Adrenal gland (tissue), 12 donors: ENCODE measurements around the gene TRPV5. TPM values are rescaled to one million over a fixed set of nuclear protein-coding genes. Genes with fewer than 3 reads are reported as not detected.

Experiments
- DNase-seq, 7 donors: peaks; one replicate each; pipeline ENCODE4 v3.0.0-alpha.2; 2019 to 2020
- H3K27ac ChIP-seq, 5 donors: fragments of 200-600 bp; sonication (generic) in 4 of 5; 1 replicate in 3 of 5; 2 replicates in 2 of 5; pipeline versions ENCODE4 v1.5.1 to v1.8.0; 2016 to 2020; ENCODE audit warnings: mild to moderate bottlenecking in 1 of 5
- H3K27me3 ChIP-seq: fragments of 200-600 bp; 2 replicates; pipeline ENCODE4 v1.8.0; 2021
- H3K36me3 ChIP-seq, 2 donors: fragments of 200-600 bp; replicated peaks in 1 of 2; 1 replicate in 1 of 2; 2 replicates in 1 of 2; pipeline versions ENCODE4 v1.5.1 to v1.8.0; 2018 to 2022
- H3K4me1 ChIP-seq, 2 donors: fragments of 200-600 bp; replicated peaks in 1 of 2; 1 replicate in 1 of 2; 2 replicates in 1 of 2; pipeline versions ENCODE4 v1.5.1 to v1.8.0; 2018 to 2021
- H3K4me3 ChIP-seq, 4 donors: fragments of 200-600 bp; sonication (generic) in 3 of 4; one replicate each; pipeline ENCODE4 v1.5.1; 2016 to 2018
- H3K9me3 ChIP-seq, 3 donors: fragments of 200-600 bp; sonication (generic) in 1 of 3; replicated peaks in 1 of 3; 1 replicate in 2 of 3; 2 replicates in 1 of 3; pipeline versions ENCODE4 v1.5.1 to v1.8.0; 2016 to 2021
- CTCF ChIP-seq, 6 experiments: fragments of 450-650 bp in 4 of 6; fragments of 200-600 bp in 2 of 6; sonication (generic) in 1 of 6; IDR thresholded peaks; 1 replicate in 5 of 6; 2 replicates in 1 of 6; pipeline versions ENCODE4 v1.5.1 to v1.8.0; 2016 to 2021; ENCODE audit warnings: antibody characterized with exemption in 6 of 6, mild to moderate bottlenecking in 2 of 6, moderate library complexity in 1 of 6
- POLR2A ChIP-seq, 2 donors: fragments of 450-650 bp; IDR thresholded peaks; one replicate each; pipeline ENCODE4 v1.6.1; 2017; ENCODE audit warnings: antibody characterized with exemption in 2 of 2, mild to moderate bottlenecking in 2 of 2, moderate library complexity in 1 of 2
- WGBS, 4 donors: extraction: QIAGEN DNeasy Blood & Tissue Kit in 2 of 4; methylation state at CpG; one replicate each; pipeline versions ENCODE4 v1.1.5 to v1.1.7; 2013 to 2017; 5-methylcytosine and 5-hydroxymethylcytosine counted together
- intact Hi-C, 2 donors: fragments of 100-400 bp; cut with DNase I; formaldehyde crosslinking; loops; one replicate each; pipeline versions ENCODE4 v1.14.1 to v1.15.0; 2022 to 2023
- polyA plus RNA-seq, 3 donors: library from polyadenylated mRNA; stranded (reverse); fragments of 200-250 nt in 2 of 3; fragments of 350-450 nt in 1 of 3; fragmentation: Illumina TruSeq in 1 of 3; extraction: RNeasy Lipid Tissue Mini Kit (QIAGEN cat#74804) in 1 of 3; gene quantifications; one replicate each; pipeline ENCODE4 v1.2.3, GENCODE V29; 2013 to 2014
- total RNA-seq, 9 donors: library from RNA; depleted of rRNA in 4 of 9; stranded (reverse); fragments of >200 nt in 4 of 9; fragments of 120-200 nt in 1 of 9; fragmentation: NEBNext Ultra II Directional in 1 of 9; extraction: Animal tissue kit (Norgen Biotek cat#: 25700) in 1 of 9; gene quantifications; one replicate each; pipeline versions ENCODE4 v1.1.0 to v1.2.4, GENCODE V29; 2013 to 2023
- donor health status: healthy with polysubstance abuse.
- donor health status: Bipolar disorder and iron deficiency.
- donor health status: DM: yes; HTN: yes; CAD: no.
- donor health status: DM: no; HTN: no; CAD: no.
- donor health status: DM: no; HTN: no; CAD: no.
- donor health status: DM: yes; HTN: yes; CAD: no.

TRPV5 gene
- total and polyA plus RNA-seq, 12 donors = not detected

- no peaks in the 10 kb centered on the region for H3K4me1 ChIP-seq
- intact Hi-C loops = no loop called here
- 74 to 89% (median 79%) methylated on average over 3 of the region's 3 CpGs for WGBS, 4 donors
- H3K27me3 ChIP-seq = no peaks in the 10 kb centered on the region
- H3K36me3 ChIP-seq = no peaks in the 10 kb centered on the region
- no peak overlapping the region for H3K4me3 ChIP-seq
- TF ChIP-seq POLR2A (IDR thresholded peaks at IDR 0.05) = no peak
- TF ChIP-seq CTCF (IDR thresholded peaks at IDR 0.05) = no peak
- no peak for DNase-seq
- no peak overlapping the region for H3K27ac ChIP-seq
- no peaks in the 10 kb centered on the region for H3K9me3 ChIP-seq
Measured at GRCh38 chr7:142919656-142920055, 13.9 kb downstream of the TRPV5 start.

- DNase-seq = no peak
- Histone ChIP-seq H3K4me1 (no peaks in the 10 kb centered on the region), H3K27me3 (no peaks in the 10 kb centered on the region), H3K4me3 (no peak overlapping the region), H3K36me3 (no peaks in the 10 kb centered on the region), H3K9me3 (no peaks in the 10 kb centered on the region), H3K27ac (no peak overlapping the region)
- TF ChIP-seq CTCF (IDR thresholded peaks at IDR 0.05) = no peak
- no peak for TF ChIP-seq POLR2A (IDR thresholded peaks at IDR 0.05)
- WGBS, 4 donors = 60 to 78% (median 73%) methylated on average over 2 of the region's 2 CpGs
- intact Hi-C loops = no loop called here
Measured at GRCh38 chr7:142918901-142919300, 14.6 kb downstream of the TRPV5 start.

GRCh38 chr7:142917447-142917846 lies 16.1 kb downstream of the TRPV5 start:
- Histone ChIP-seq H3K27me3 (no peaks in the 10 kb centered on the region), H3K4me1 (no peaks in the 10 kb centered on the region), H3K4me3 (no peak overlapping the region), H3K9me3 (no peaks in the 10 kb centered on the region), H3K27ac (no peak overlapping the region), H3K36me3 (no peaks in the 10 kb centered on the region)
- TF ChIP-seq CTCF (IDR thresholded peaks at IDR 0.05) (no peak), POLR2A (IDR thresholded peaks at IDR 0.05) (no peak)
- DNase-seq = no peak
- intact Hi-C loops = no loop called here
- 63 to 80% (median 72%) methylated on average over 3 of the region's 3 CpGs for WGBS, 4 donors

GRCh38 chr7:142916508-142916907 lies 17.0 kb downstream of the TRPV5 start:
- 49 to 67% (median 62%) methylated on average over 2 of the region's 2 CpGs for WGBS, 4 donors

More at GRCh38 chr7:142916508-142916907, 17.0 kb downstream of the TRPV5 start:
- intact Hi-C loops = no loop called here
- H3K27ac ChIP-seq = no peak overlapping the region
- TF ChIP-seq POLR2A (IDR thresholded peaks at IDR 0.05) (no peak), CTCF (IDR thresholded peaks at IDR 0.05) (no peak)
- no peaks in the 10 kb centered on the region for H3K4me1 ChIP-seq
- DNase-seq = no peak
- no peaks in the 10 kb centered on the region for H3K9me3 ChIP-seq
- H3K4me3 ChIP-seq = no peak overlapping the region
- no peaks in the 10 kb centered on the region for H3K36me3 ChIP-seq
- H3K27me3 ChIP-seq = no peaks in the 10 kb centered on the region
